Transverse colon (tissue), 4 donors: ENCODE measurements around the gene TCERG1L.

Experiments
- CTCF ChIP-seq, 5 experiments: fragments of 200-600 bp in 3 of 5; fragments of 450-650 bp in 2 of 5; sonication (generic) in 3 of 5; IDR thresholded peaks; 1 replicate in 2 of 5; 2 replicates in 3 of 5; pipeline ENCODE4 v1.5.1; 2016 to 2017; ENCODE audit warnings: antibody characterized with exemption in 5 of 5, inconsistent platforms in 3 of 5, mild to moderate bottlenecking in 2 of 5, moderate library complexity in 1 of 5
- EP300 ChIP-seq: sonication (generic); formaldehyde crosslinking; IDR thresholded peaks from one replicate; pipeline ENCODE4 v1.6.1; 2017; ENCODE audit warnings: antibody characterized with exemption, low read depth
- POLR2A ChIP-seq: fragments of 450-650 bp; IDR thresholded peaks from one replicate; pipeline ENCODE4 v1.6.1; 2016; ENCODE audit warnings: antibody characterized with exemption, mild to moderate bottlenecking, moderate library complexity
- POLR2AphosphoS5 ChIP-seq, 3 donors: sonication (generic); formaldehyde crosslinking; IDR thresholded peaks; one replicate each; pipeline ENCODE4 v1.6.1; 2016; ENCODE audit warnings: antibody characterized with exemption in 3 of 3

DNA sequence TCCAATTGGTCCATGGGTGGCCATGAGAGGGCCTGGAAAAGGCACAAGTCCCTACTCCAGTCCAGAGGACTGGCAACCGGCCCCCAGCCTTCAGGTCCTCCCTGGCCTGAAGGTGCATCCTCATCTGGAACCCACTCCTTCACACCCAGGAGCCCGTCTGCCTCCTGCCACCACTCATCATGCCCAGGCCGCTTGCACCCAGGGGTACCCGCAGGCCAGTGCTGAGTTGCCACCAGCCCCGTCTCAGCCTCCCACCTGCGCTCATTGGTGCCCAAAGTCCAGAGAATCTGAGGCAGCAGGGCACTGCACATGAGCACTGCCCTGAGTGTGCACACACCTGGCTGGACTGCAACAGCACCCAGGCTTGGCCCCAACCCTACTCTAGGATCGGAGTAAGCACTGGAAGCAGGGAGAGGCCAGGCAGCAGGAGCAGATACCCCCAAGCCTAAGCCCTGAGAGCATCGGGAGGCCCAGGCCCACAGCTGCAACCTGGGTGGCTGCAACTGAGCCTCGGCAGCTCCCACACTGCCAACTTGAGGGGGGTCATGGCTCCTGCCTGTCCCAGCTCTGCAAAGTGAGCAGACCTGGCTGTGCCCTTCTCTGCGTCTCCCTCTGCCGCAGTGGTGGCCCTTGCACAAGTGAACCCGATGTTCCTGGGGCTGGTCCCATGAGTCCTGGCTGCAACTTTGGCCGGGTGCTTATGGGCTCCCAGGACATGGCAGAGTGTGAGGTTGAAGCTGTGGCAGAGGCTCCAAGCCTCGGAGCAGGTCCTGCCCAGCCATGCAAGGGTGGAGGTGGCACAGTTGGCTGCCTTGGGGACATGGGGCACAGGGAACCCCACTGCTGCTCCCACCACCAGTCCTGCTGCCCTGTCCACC, 44.3 kb downstream of the TCERG1L start:
- no peak for TF ChIP-seq POLR2A
- TF ChIP-seq CTCF (IDR thresholded peaks at IDR 0.05): no peak
- TF ChIP-seq POLR2AphosphoS5 (IDR thresholded peaks at IDR 0.05): no peak
- no peak for TF ChIP-seq EP300
